Mononuclear cell (primary cell): Measurements from ENCODE around the gene KDM4B. TPM values are rescaled to one million over a fixed set of nuclear protein-coding genes. Genes with fewer than 3 reads are reported as not detected.

ENCODE experiments used
- H3K27me3 ChIP-seq: 2 replicates; pipeline ENCODE4 v1.6.0; 2011; ENCODE audit warnings: low read length, control low read depth; ENCODE audit not compliant: insufficient read depth
- H3K4me1 ChIP-seq: 2 replicates; pipeline ENCODE4 v1.5.1; 2011; ENCODE audit warnings: mild to moderate bottlenecking, low read length, control low read depth; ENCODE audit not compliant: insufficient read depth
- H3K4me3 ChIP-seq: 2 replicates; pipeline ENCODE4 v1.5.1; 2011; ENCODE audit warnings: mild to moderate bottlenecking, low read length, moderate library complexity
- H3K9me3 ChIP-seq: 2 replicates; pipeline ENCODE4 v1.5.1; 2011; ENCODE audit warnings: low read depth, mild to moderate bottlenecking, control low read depth, low read length
- total RNA-seq: library from RNA; depleted of rRNA; stranded (reverse); fragments of >200 nt; gene quantifications from one replicate; pipeline ENCODE4 v1.2.3, GENCODE V29; 2012

Gene KDM4B
- total RNA-seq, 1 donor: 17.9 TPM

DNA sequence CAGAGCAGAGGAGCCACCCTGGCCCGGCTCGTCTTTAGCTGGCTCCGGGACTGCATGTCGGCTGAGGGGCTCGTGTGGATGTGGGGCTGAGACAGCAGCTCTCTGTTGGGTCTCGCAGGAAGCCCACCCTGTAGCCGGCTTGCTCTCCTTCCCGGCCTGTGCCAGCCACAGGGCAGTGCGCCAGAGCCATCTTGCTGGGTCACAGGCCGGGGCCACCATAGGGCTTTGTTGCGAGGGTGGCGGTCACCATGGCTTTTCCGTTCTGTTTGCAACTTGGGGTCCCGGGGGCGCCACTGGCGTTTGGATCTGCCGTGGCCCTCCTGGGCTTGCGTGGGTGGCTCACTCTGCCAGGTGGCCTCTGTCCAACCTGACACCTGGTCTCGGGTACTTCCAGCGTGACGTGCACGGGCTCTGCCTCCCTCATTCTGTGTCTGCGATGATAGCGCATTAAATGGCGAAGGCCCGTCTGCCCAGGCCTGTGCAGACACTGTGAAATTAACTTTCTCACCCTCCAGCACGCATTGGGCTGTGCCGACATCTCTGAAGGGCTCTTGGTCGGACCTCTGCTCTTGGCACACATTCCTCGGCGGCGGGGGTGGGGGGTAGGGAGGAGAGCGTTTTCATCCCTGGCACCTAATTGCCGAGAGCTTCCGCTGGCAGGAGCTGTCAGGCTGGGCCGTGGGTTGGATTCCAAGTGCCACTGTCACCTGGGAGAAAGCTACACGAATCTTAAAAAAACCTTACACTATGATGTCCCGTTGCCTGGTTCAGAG, 95.1 kb downstream of the KDM4B start:
- no peaks in the 10 kb centered on the region for H3K4me1 ChIP-seq
- H3K27me3 ChIP-seq: no peaks in the 10 kb centered on the region
- no peaks in the 10 kb centered on the region for H3K9me3 ChIP-seq
- no peak overlapping the region for H3K4me3 ChIP-seq

GRCh38 chr19:5064896-5065295, 96.0 kb downstream of the KDM4B start:
- Histone ChIP-seq H3K9me3 (no peaks in the 10 kb centered on the region), H3K4me1 (no peaks in the 10 kb centered on the region), H3K27me3 (no peaks in the 10 kb centered on the region), H3K4me3 (no peak overlapping the region)

DNA sequence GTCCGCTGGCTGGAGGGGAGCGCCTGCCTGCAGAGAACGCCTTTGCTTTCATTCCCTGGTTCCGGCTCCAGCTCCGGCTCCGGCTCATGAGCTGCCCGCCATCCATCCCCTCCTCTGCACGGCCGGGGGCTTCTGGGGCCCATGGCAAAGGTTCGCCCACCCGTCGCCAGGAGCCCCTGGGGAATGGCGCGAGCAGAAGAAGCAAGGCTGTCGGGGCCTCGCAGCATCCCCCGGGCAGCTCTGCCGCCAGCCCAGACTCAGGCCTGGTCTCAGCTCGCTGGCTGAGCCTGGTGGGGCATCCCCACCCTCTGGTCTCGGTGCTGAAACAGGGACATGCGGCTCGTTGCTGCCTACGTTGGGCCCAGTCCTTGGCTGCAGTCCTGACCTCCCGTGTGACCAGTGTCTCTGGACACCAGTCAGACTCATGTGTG, 96.8 kb downstream of the KDM4B start:
- no peaks in the 10 kb centered on the region for H3K4me1 ChIP-seq
- no peaks in the 10 kb centered on the region for H3K27me3 ChIP-seq
- H3K9me3 ChIP-seq: no peaks in the 10 kb centered on the region
- no peak overlapping the region for H3K4me3 ChIP-seq

DNA sequence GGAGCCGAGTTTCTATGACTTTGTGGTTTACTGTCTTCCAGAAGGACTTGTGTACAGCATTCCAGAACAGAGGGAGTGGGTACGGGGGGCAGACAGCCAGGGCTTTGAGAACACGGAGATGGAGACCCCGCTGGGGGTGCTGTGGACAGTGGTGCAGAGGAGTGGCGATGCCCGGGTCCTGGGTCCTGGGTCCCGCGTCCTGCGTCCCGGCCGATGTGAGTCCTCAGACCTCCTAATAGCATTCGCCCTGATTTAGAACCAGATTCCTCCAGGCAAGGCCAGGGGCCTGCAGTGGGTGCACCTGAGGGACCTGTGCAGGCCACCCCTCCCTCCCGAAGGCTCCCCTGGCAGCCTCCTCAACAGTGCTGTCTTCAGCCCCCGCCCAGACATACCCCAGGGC, 97.9 kb downstream of the KDM4B start:
- Histone ChIP-seq H3K9me3 (no peaks in the 10 kb centered on the region), H3K4me1 (no peaks in the 10 kb centered on the region), H3K4me3 (no peak overlapping the region), H3K27me3 (no peaks in the 10 kb centered on the region)

DNA sequence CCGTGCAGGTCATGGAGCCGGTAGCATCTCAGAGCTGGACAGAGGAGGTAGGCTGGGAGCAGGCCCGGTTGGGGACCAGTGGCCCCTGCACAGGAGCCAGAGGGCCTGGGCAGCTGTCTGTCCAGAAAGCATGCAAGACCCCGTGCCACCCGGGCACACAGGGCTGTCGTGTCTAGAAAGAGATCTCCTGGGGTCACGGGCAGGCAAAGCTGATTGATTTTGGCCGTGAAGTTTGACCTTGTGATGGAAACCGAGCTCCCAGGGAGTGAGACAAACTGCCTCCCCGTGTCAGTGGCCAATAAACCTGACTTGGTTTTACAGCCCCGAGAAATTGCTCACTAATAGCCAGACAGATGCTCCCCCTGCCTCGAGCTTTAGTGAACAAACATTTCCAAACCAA, 98.8 kb downstream of the KDM4B start:
- H3K27me3 ChIP-seq: no peaks in the 10 kb centered on the region
- H3K4me3 ChIP-seq: no peak overlapping the region
- no peaks in the 10 kb centered on the region for H3K4me1 ChIP-seq
- H3K9me3 ChIP-seq: no peaks in the 10 kb centered on the region

- Histone ChIP-seq H3K4me3 (no peak overlapping the region), H3K9me3 (no peaks in the 10 kb centered on the region), H3K4me1 (peaks cover 1% of the 10 kb centered on the region), H3K27me3 (no peaks in the 10 kb centered on the region)
These were observed 99.5 kb downstream of the KDM4B start for GRCh38 chr19:5068233-5069072.

DNA sequence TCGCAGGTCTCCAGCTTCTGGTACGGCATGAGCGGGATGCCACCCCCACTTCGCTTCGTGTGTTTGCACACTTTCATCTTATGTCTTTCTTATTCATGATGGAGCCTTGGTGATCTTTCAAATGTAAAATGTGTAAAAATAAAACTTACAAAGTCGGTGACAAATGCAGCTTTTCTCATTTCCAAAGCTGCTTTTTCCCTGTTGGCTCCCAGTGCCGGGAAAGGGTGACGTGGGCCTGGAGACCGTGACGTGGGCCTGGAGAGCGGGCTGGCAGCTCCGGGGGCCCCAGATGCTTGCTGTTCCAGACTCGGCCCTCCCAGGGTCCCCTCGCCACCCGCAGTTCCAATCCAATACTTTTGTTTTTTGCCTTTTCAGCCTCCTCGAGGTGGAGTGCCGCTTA, 101.4 kb downstream of the KDM4B start:
- Histone ChIP-seq H3K9me3 (no peaks in the 10 kb centered on the region), H3K27me3 (no peaks in the 10 kb centered on the region), H3K4me3 (no peak overlapping the region), H3K4me1 (peaks cover 20% of the 10 kb centered on the region)

DNA sequence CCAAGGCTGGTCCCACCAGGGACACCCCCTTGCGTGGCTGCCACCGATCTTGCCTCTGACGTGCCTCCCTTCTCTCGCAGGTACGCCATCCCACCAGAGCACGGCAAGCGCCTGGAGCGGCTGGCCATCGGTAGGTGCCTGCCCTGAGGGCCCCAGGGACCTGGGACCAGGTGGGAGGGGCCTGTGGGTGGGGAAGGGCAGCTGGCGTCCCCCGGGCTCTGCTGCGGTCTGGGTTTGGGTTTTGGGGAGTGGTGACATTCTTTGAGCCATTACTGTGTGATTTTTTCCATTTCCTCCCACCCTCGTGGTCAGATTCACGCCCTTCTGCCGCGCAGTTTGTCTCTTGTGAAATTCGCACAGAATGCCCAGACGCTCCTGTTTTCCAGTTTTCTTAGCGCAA, 102.0 kb downstream of the KDM4B start:
- Histone ChIP-seq H3K9me3 (no peaks in the 10 kb centered on the region), H3K27me3 (no peaks in the 10 kb centered on the region), H3K4me1 (peaks cover 25% of the 10 kb centered on the region), H3K4me3 (no peak overlapping the region)

GRCh38 chr19:5071579-5071978, 102.7 kb downstream of the KDM4B start:
- no peak overlapping the region for H3K4me3 ChIP-seq
- peaks cover 25% of the 10 kb centered on the region for H3K4me1 ChIP-seq

GRCh38 chr19:5072115-5072514, 103.2 kb downstream of the KDM4B start:
- Histone ChIP-seq H3K4me1 (peaks cover 29% of the 10 kb centered on the region), H3K27me3 (no peaks in the 10 kb centered on the region), H3K9me3 (no peaks in the 10 kb centered on the region), H3K4me3 (no peak overlapping the region)

More at GRCh38 chr19:5071579-5071978, 102.7 kb downstream of the KDM4B start:
- no peaks in the 10 kb centered on the region for H3K27me3 ChIP-seq
- no peaks in the 10 kb centered on the region for H3K9me3 ChIP-seq

DNA sequence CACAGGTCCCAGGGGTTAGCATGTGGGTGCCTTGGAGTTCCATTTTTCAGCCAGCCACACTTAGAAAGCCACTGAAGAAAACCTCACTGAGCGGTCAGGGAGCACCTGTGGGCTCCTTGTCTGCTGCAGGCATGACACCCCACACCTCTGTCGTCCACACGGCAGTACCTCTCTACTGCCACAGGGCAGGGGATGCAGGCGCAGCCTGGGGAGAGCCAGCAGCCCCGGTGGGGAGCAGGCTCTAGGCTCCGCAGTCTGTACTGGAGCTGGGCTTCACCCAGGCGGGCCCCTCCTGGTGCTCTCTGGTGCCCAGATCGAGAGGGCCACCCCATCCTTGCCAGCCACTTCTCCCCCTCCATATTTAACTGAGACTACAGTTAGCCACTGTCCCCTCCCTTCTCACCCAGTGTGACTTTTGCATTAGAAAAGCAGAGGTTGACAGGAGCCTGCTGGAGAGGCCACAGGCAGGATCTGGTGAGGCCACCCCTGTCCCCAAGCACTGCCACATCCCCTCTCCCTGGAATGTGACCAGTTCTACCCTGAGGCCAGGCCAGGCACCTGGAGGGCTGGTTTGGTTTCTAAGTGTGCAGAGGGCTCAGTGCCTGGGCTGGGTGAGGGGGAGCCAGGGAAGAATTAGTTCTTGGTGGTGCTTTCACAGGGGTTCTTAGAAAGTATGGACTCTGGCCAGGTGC, 104.4 kb downstream of the KDM4B start:
- H3K27me3 ChIP-seq: no peaks in the 10 kb centered on the region
- H3K4me3 ChIP-seq: no peak overlapping the region
- H3K4me1 ChIP-seq: peaks cover 34% of the 10 kb centered on the region
- H3K9me3 ChIP-seq: no peaks in the 10 kb centered on the region

DNA sequence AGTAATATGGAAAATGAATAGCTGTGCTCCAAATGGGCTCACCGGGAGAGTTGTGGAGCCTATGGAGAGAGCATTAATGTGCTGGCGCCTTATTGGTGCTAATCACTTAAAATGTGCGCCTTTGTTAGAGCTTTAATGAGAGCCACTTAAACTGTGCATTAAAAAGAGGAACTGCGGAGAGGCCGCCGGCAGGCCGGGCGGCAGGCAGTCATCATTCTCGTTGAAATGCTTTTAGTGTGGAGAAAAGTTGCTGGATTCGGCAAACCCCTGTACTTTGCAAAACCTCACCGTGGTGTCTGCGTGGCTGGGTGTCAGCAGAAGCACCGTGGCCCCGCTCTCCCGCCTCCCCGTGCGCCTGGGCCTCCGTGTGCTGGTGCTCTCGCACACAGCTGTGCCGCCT, 105.5 kb downstream of the KDM4B start:
- no peak overlapping the region for H3K4me3 ChIP-seq
- H3K27me3 ChIP-seq: no peaks in the 10 kb centered on the region
- H3K9me3 ChIP-seq: no peaks in the 10 kb centered on the region
- H3K4me1 ChIP-seq: peaks cover 34% of the 10 kb centered on the region

- Histone ChIP-seq H3K4me3 (no peak overlapping the region), H3K9me3 (no peaks in the 10 kb centered on the region), H3K4me1 (peaks cover 34% of the 10 kb centered on the region), H3K27me3 (no peaks in the 10 kb centered on the region)
These were observed 106.0 kb downstream of the KDM4B start for GRCh38 chr19:5074830-5075394.

GRCh38 chr19:5075597-5075996, 106.7 kb downstream of the KDM4B start:
- Histone ChIP-seq H3K27me3 (no peaks in the 10 kb centered on the region), H3K4me3 (no peak overlapping the region), H3K4me1 (peaks cover 34% of the 10 kb centered on the region), H3K9me3 (no peaks in the 10 kb centered on the region)
